ENCODE data around the gene CLRN2.

Gene CLRN2, protein sequence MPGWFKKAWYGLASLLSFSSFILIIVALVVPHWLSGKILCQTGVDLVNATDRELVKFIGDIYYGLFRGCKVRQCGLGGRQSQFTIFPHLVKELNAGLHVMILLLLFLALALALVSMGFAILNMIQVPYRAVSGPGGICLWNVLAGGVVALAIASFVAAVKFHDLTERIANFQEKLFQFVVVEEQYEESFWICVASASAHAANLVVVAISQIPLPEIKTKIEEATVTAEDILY

GRCh38 chr4:17514865-17515264, at the start of gene CLRN2:
Gene CLRN2 (plus strand): TSS chr4:17515165. CDS start chr4:17515267, 102 bp downstream.
- DNase-seq, result no peak

DNA sequence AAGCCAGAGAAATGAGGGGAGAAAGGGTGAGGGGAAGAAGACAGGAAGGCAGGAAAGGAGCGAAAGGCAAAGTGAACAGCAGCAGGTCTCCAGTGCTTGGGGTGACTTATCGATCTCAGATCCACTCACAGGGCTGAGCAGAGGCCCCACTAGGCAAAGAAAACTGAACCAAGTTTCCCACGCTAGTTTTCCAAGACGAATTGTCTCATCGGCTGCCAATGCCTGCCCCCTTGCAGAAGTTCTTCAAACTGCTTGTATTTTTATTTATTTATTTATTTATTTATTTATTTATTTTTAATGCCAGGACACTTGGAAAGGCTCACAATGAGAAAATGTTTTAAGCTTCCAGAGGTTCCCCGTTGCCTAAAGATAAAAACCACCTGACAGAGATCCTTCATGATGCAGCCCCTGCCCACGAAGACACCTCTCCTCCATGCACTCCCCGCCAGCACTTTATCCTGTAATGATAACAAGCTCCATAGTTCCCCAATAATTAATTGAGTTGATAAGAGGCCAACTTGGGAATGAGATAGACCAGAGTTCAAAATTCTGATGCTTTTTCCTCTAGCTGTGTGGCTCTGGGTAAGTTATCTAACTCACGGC, 46.2 kb upstream of the CLRN2 start:
- peak in 9 of 56 donors; percentile 3 to 34 (median 18) for DNase-seq

DNA sequence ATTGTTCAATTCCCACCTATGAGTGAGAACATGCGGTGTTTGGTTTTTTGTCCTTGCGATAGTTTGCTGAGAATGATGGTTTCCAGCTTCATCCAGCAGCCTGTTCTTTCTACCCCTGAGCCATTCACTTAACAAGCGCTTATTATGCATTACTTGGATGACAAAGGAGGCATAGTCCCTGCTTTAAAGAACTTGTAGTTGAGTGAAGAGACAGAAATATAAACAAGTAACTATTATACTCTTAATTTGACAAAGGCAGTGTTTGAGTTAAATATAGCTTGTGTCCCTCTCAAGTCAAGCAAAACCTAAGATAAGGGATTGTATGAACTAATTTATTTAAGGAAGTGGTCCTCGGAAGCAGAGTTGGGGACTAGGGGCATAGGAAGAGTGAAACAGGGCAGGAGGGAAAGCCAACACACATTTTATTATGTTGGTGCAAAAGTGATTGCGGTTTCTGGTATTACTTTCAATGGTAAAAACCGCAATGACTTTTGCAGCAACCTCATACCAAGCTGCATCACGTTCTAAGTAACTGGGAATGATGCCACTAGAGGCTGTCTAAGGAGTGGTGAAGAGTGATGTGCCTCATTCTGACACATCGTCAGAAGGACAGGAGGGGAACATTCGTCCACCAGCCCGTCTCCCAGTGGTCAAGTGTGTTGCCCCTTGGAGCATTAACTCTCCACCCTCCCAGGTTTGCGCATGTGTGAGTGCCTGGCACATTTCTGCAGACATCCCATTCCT, 44.9 kb upstream of the CLRN2 start:
- DNase-seq, result no peak

DNA sequence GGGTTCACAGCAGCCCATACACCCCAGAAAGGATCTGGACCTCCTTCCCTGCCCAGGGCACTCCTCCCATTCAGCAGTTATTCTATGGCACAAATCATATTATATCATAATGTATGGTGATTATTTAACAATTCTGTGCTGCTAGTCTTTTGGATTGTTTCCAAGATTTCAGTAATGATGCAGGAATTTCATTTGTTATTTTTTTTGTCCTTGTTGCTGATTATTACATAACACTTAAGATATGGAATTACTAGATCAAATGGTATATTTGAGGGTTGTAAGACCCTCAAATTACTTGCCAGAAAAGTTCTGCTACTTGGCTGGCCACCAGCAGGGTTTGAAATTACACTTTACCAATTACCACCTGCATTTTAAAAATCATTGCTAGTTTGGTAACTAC, 39.5 kb upstream of the CLRN2 start:
- no peak for DNase-seq

DNA sequence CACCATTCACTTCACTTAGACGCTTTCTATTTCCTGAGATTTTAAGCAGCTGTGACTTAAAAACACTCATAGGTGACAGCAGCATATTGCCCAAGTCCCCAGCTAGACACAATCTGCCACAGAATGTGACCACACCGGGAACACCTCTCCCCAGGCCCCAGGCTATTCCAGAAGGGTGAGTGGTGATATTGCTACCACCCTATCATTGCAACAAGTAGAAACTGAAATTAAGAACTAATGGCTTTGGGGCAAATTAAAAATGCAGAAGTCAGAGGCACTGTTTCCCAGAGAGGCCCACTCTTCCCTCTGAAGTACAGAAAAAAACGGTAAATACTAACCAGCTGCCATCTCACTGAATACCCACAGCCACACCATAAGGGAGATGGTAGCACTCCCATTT, 38.1 kb upstream of the CLRN2 start:
- no peak for DNase-seq

DNA sequence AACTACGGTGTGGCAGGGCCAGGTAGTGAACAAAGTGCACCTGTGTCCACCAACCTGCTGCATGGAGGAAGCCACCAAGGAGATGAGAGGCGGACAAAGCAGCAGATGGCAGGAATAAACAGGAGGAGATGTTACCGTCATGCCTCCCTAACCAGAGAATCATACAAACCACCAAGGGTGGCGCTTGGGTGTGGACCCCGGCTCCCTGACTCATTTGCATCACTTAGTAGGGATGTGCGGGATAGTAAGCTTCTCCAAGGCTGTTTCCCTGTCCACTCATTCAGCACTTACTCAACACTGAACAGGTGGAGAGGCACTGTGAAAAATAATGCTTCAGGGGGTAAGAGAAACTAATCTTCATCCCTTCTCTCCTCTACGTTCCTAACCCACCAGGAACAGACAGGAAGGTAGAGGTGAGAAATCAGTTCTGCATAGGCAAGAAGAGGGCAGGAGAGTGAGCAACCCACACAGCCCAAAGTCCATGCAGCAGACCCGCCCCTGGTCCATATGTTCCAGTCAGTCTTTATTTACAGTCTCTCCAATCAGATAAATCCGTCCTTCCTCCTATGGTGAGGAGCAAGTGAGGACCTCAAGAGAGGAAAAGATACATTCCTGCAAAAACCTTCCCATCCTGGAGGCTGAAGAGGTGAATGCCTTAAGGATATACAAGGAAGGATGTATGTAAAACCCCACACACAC, 37.0 kb upstream of the CLRN2 start:
- no peak for DNase-seq

GRCh38 chr4:17480210-17480927, 34.6 kb upstream of the CLRN2 start:
- no peak for DNase-seq

DNA sequence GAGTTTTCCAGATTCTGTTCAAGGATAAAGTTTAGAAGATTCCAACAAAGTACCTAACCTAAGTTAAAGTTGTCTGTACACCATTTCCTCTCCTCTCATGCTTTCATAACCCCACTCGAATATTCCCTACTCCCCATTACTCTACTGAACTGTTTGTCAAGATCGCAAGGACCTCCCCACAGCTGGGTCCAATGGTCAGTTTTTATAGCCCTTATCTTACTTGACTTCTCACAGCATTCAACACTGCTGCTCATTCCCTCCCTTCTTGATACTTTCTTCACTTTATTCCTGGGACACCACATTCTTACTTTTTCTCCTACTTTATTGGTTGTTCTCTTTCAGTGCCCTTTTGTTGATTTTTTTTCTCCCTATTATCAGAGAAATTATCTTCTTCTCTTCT, 34.0 kb upstream of the CLRN2 start:
- DNase-seq, result no peak

DNA sequence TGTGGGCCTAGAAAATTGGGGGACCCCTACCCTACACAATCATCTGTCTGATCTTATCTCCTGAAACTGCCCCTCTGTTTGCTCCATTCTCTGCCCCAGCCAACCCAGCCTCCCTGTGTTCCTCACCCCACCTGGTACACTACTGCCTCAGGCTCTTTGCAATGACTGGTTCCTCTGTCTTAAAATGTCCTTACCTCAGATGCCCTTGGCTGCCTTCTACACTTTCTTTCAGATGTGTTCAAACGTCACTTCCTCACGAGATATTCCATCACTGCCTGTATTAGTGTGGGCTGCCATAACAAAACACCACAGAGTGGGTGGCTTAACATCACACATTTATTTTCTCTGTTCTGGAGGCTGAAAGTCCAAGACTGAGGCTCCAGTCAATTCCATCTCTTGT, 32.2 kb upstream of the CLRN2 start:
- no peak for DNase-seq

- DNase-seq, result no peak
Observed at GRCh38 chr4:17489123-17489522, 25.8 kb upstream of the CLRN2 start.

GRCh38 chr4:17489721-17490120, 25.2 kb upstream of the CLRN2 start:
- DNase-seq, result no peak

- no peak for DNase-seq
Observed at GRCh38 chr4:17490575-17491059, 24.3 kb upstream of the CLRN2 start.

GRCh38 chr4:17491196-17491595, 23.8 kb upstream of the CLRN2 start:
- DNase-seq, result no peak

DNA sequence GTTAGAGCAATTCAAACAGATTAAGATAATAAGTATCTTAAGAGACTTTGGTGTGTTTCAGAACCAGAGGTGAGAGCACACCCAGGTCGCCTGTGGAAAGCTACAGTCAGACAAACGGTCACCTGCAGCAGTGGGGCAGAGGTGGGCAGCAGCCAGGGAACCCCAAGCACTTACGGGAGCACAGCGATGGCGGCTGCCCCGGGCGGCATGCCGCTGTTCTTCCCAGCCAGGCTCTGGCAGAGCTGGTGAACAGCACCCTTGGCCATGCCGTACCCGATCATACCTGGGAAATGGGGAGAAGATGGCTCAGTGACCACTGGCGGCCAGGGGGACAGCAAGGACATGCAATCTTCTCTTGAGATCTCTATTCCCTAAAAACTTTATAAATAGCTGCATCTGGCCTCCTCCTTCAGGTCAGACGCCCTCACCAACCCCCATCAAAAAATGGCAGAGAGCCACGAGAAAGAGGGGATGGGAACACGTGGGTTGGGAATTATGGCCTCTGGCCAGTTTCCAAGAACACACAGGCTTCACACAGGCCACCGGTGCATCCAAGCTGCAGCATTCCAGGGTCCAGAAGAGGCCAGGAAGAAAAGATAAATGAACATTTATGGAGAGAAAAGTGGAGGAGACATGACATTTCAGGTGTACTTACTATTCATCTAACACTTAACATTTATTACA, 22.8 kb upstream of the CLRN2 start:
- DNase-seq, result no peak

GRCh38 chr4:17492876-17493275, 22.1 kb upstream of the CLRN2 start:
- DNase-seq, result no peak

GRCh38 chr4:17493619-17494018, 21.3 kb upstream of the CLRN2 start:
- DNase-seq, result no peak

DNA sequence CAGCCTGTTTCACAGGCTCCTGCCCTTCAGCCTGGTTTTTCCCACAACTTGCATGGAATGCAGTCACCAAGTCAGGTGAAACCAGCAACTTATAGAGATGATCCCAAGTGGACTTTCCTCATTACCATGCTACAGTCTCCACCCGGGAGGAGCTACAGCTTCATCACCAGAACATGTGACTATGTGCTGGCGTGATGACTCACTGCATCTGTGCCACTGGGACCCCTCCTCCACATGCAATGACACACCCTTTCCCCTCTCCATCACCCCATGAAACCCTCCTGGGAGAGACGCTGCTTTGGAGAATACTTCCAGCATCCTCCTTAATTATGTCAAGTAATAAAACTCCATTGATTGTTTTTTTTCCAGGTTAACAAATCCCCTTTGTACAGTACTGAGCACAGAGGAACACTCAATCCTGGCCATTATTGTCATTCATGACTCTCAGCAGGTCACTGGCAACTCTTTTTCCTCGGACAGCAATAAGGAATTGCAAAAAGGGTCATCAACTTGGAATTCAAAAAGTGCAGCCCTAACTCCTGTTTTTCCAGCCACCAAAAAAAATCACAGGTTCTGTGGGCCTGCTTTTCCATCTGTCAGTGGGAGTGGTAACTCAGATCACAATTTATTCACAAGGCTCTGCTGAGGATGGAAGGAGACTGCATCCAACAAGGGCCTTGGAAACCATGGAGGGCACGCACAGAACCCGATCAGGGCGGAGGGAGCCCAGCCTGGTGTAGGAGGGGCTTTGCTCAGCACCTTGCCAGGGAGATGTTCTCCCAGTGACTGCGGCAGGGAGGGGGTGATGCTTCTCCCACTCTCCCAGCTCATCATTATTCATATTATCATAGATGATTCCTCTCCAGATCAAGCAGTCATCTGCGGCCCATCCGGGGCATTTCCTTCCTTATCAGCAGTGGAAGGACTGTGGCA, 20.4 kb upstream of the CLRN2 start:
- DNase-seq, result peak in 25 of 56 donors; percentile 3 to 54 (median 27)

DNA sequence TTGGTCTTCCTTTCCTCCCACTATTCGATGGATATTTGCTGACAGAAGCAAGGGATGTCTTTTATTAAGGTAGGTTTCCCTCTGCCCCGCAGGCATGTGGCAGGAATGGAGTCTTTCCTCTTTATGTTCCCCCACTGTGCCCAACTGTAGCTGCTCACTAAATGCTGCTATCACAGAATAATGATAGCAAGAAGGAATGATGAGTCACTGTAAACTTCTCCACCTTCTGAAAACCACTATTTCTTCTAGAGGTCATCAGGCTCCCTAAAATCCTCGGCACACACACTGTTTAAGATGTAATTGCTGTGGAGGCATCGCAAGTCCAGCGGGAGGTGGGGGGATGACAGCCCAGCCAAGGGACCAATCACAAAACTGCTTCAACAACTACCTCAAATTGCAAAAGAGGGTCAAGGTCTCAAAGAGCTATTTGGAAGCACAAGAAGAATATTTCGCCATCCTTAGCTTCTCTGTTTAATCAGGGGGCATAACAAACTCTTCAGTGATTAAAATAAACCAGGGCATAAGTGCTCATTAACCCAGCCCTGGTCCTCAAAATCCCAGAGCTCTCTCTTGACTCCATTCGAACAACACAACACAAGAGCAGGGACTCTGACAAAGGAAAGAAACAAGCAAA, 17.0 kb upstream of the CLRN2 start:
- DNase-seq, result no peak

- no peak for DNase-seq
Observed at GRCh38 chr4:17500574-17500973, 14.4 kb upstream of the CLRN2 start.
